ENCODE data around the gene DOC2B.
"Not testable (repeated sequence)": the region's sequence is repeated elsewhere in the genome, so short reads cannot be mapped to it uniquely, and the experiment has no call there.

DNA sequence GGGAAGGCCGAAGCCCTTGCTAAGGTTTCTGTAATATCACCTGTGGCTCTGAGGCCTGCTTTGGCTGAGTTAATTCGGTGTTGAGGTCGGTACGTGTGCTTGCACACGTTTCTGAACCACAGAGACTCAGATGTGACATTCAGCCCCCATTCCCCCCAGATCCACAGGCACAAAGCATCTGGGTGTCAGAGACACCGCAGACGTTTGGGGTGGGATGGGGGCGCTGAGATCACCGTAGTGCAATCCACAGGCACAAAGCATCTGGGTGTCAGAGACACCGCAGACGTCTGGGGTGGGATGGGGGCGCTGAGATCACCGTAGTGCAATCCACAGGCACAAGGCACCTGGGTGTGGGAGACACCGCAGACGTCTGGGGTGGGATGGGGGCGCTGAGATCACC, 19.8 kb upstream of the DOC2B start:
- not testable (repeated sequence) for TF ChIP-seq POLR2A (conservative IDR thresholded peaks at IDR 0.05); MED1 (CRISPR knock-in tag; IDR thresholded peaks at IDR 0.05; ENCODE audit: borderline replicate concordance); CBFB (CRISPR knock-in tag; IDR thresholded peaks at IDR 0.05); ETV6 (IDR thresholded peaks at IDR 0.05; ENCODE audit: borderline replicate concordance in 1 of 2, low read depth in 2 of 2, low read length in 1 of 2); ETV6 (CRISPR knock-in tag; IDR thresholded peaks at IDR 0.05; ENCODE audit: borderline replicate concordance); ATF1 (CRISPR knock-in tag; IDR thresholded peaks at IDR 0.05); ATF1 (tag; IDR thresholded peaks at IDR 0.05); NFE2L1 (tag; IDR thresholded peaks at IDR 0.05; ENCODE audit: borderline replicate concordance, low read depth); SETDB1 (IDR thresholded peaks at IDR 0.05; ENCODE audit: low read length); ZNF274 (IDR thresholded peaks at IDR 0.05; ENCODE audit: borderline replicate concordance, low read depth, low read length); TAF1 (IDR thresholded peaks at IDR 0.05; ENCODE audit: control insufficient read depth, extremely low read depth, insufficient read depth, low read length, severe bottlenecking)
- TF ChIP-seq, protein P1, sequence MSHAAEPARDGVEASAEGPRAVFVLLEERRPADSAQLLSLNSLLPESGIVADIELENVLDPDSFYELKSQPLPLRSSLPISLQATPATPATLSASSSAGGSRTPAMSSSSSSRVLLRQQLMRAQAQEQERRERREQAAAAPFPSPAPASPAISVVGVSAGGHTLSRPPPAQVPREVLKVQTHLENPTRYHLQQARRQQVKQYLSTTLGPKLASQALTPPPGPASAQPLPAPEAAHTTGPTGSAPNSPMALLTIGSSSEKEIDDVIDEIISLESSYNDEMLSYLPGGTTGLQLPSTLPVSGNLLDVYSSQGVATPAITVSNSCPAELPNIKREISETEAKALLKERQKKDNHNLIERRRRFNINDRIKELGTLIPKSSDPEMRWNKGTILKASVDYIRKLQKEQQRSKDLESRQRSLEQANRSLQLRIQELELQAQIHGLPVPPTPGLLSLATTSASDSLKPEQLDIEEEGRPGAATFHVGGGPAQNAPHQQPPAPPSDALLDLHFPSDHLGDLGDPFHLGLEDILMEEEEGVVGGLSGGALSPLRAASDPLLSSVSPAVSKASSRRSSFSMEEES (CRISPR knock-in tag; IDR thresholded peaks at IDR 0.05) = not testable (repeated sequence)
